ENCODE data around the gene LYAR. TPM values are rescaled to one million over a fixed set of nuclear protein-coding genes. Genes with fewer than 3 reads are reported as not detected.
"Not testable (repeated sequence)": the region's sequence is repeated elsewhere in the genome, so short reads cannot be mapped to it uniquely, and the experiment has no call there.

LYAR gene
- polyA plus RNA-seq, 1 experiment = 2.4 TPM

DNA sequence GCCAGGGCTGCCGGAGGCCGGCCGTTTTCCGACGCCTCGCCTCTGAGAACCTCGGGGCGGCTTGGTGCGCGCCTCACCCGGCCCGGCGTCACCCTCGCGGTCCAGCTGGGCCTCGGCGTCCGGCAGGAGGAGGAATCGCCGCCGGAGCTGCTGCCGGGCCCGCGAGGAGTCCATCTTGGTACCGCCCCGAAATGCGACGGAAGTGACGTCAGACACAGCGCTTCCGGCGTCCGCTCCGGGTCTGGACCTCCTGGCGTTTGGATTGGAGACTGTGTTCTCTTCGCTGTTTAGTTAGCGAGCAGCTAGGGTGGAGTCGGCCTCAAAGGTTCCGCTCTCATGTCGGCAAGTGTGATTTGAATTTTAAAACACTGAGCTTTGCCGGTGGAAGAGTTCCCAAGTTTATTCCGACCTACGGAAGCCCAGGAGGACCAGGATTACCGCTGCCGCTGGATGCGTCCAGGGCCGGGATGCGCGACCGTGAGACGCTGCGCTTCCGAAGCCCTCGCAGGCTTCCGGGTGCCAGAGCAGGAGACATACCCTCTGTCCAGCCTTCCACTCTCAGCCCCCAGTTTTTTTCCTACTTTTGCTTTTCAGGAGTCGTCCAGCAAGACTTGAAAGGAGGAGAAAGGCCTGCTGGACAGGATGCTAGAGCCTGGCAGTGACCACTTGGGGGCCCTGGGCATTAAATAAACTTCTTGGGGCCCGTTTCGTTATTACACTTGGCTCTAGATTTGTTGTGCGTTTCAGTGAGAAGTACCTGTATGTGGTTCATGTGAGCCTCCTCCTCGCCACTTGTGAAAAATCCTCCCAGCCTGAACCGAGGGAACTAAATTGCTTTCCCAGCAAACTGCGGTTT is 41.7 kb downstream of the LYAR start, which contains the start of gene TMEM128:
TMEM128 (minus strand) TSS at position 195 of the 856 bp plus-strand sequence; CDS start at position 174, 21 bp downstream.
- Histone ChIP-seq H3K27me3 (ENCODE audit: control insufficient read depth, insufficient read depth, low read length) (no peaks in the 10 kb centered on the region), H3K36me3 (ENCODE audit: control insufficient read depth, insufficient read depth, low read length) (peaks cover 4% of the 10 kb centered on the region), H3K4me3 (ENCODE audit: low read depth, low read length) (peak within 1 kb of the TSS; percentile 96)
- ChIA-PET POLR2A (interaction anchor here (0.6 to 0.7 kb wide), 2 partner anchors 11 to 85 kb away, joined by 3 to 7 read pairs; no protein-coding TSS in a partner anchor), CTCF (interaction anchor here (0.5 to 2.4 kb wide), 5 partner anchors 12 to 88 kb away, joined by 3 to 16 read pairs (median 7); no protein-coding TSS in a partner anchor)
- peak; percentile 47 for DNase-seq (ENCODE audit: low read depth)
- TF ChIP-seq, protein P1, sequence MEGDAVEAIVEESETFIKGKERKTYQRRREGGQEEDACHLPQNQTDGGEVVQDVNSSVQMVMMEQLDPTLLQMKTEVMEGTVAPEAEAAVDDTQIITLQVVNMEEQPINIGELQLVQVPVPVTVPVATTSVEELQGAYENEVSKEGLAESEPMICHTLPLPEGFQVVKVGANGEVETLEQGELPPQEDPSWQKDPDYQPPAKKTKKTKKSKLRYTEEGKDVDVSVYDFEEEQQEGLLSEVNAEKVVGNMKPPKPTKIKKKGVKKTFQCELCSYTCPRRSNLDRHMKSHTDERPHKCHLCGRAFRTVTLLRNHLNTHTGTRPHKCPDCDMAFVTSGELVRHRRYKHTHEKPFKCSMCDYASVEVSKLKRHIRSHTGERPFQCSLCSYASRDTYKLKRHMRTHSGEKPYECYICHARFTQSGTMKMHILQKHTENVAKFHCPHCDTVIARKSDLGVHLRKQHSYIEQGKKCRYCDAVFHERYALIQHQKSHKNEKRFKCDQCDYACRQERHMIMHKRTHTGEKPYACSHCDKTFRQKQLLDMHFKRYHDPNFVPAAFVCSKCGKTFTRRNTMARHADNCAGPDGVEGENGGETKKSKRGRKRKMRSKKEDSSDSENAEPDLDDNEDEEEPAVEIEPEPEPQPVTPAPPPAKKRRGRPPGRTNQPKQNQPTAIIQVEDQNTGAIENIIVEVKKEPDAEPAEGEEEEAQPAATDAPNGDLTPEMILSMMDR (IDR thresholded peaks at IDR 0.05; ENCODE audit: insufficient read depth, low read depth, low read length) = peak; percentile 39

DNA sequence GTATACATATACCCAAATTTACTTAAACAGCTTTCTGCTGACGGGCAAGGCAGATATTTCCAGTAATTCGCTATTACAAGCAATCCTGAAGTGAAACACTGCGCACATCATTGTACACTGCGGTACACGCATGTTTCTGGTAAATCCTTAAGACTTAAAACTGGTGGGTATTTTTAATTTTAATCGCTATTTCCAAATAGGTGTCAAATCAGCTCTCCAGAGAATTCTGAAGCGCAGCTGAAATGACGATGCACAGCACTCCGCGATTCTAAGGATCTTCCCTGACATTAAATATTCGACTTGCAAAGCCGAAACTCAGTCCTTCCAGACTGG is 42.3 kb downstream of the LYAR start:
- TF ChIP-seq, protein P1 (IDR thresholded peaks at IDR 0.05; ENCODE audit: insufficient read depth, low read depth, low read length) = no peak
- ChIA-PET POLR2A (interaction anchor here (0.6 to 0.7 kb wide), 2 partner anchors 12 to 86 kb away, joined by 3 to 7 read pairs; no protein-coding TSS in a partner anchor), CTCF (interaction anchor here (0.6 to 2.4 kb wide), 4 partner anchors 12 to 89 kb away, joined by 3 to 16 read pairs (median 8); no protein-coding TSS in a partner anchor)
- no peak for DNase-seq (ENCODE audit: low read depth)
- Histone ChIP-seq H3K4me3 (ENCODE audit: low read depth, low read length) (peak overlapping the region; percentile 96), H3K27me3 (ENCODE audit: control insufficient read depth, insufficient read depth, low read length) (no peaks in the 10 kb centered on the region), H3K36me3 (ENCODE audit: control insufficient read depth, insufficient read depth, low read length) (peaks cover 4% of the 10 kb centered on the region)

DNA sequence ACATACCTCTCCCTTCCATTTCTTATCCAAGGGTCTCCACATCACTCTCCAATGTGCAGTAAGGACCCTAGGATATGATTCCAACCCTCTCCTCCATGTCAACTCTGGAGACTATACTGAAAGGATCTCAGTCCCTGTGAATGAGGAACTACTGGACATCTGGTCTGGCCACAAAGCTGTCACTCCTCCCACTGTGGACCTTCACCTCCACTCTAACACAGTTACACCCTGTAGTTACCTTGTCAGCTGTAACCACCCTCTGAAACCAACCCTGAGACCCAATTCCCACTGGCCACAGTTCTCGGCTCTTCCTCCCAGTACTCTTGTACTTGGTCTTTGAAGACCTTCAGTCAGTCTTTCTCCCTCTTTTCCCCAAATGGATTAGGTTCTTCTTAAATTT is 44.8 kb downstream of the LYAR start:
- H3K36me3 ChIP-seq (ENCODE audit: control insufficient read depth, insufficient read depth, low read length) = peaks cover 9% of the 10 kb centered on the region
- POLR2A ChIA-PET = no interaction called here
- DNase-seq (ENCODE audit: low read depth) = no peak
- no peak overlapping the region for H3K4me3 ChIP-seq (ENCODE audit: low read depth, low read length)
- H3K27me3 ChIP-seq (ENCODE audit: control insufficient read depth, insufficient read depth, low read length) = no peaks in the 10 kb centered on the region
- CTCF ChIA-PET = no interaction called here
- TF ChIP-seq, protein P1 (IDR thresholded peaks at IDR 0.05; ENCODE audit: insufficient read depth, low read depth, low read length) = no peak

DNA sequence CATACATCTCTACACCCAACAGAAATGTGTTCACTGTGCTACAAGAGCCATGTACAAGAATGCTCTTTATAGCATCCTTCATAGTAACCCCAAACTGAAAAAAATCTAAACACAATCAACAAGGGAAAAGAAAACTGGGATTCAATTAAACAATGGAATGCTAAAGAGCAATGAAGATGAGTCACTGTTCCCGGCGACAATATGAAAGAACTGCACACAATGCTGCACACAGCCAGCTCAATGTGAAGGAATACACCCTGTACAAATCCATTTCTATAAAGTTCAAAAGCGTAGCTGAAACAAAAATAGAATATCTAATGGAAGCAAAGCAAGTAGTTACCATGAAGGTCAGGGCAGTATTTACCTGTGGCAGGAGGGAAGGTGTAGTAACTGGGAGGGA is 50.4 kb downstream of the LYAR start:
- H3K4me3 ChIP-seq (ENCODE audit: low read depth, low read length); CTCF ChIA-PET; H3K27me3 ChIP-seq (ENCODE audit: control insufficient read depth, insufficient read depth, low read length); DNase-seq (ENCODE audit: low read depth); POLR2A ChIA-PET; H3K36me3 ChIP-seq (ENCODE audit: control insufficient read depth, insufficient read depth, low read length): not testable (repeated sequence)

DNA sequence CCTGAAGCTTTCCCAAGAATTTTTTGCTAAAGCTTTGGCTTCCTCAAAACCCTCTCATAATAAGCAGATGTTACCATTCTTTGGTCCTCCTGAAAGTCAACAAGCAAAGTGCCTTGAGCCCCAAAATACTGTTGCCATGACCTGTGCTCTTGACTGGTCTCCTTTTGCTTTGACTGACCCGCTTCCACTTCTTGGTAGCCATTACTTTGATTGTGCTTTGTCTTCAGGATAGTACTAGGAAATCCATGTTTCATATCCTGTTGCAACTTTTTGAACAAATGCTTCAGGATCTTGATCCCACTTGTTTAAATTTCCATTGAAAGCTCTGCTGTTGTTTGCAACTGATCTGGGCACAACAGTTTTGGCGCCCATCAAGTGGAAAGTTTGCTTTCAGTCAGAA is 56.3 kb downstream of the LYAR start:
- ChIA-PET POLR2A (no interaction called here), CTCF (no interaction called here)
- no peak for DNase-seq (ENCODE audit: low read depth)
- H3K36me3 ChIP-seq (ENCODE audit: control insufficient read depth, insufficient read depth, low read length) = no peaks in the 10 kb centered on the region
- TF ChIP-seq, protein P1 (IDR thresholded peaks at IDR 0.05; ENCODE audit: insufficient read depth, low read depth, low read length) = no peak
- peaks cover 6% of the 10 kb centered on the region; the same call in 1 of the 2 replicates for H3K27me3 ChIP-seq (ENCODE audit: control insufficient read depth, insufficient read depth, low read length)
- H3K4me3 ChIP-seq (ENCODE audit: low read depth, low read length) = no peak overlapping the region
